Measurements from ENCODE around the gene ZNF821.
A peak's percentile ranks its signal among the peaks of the same experiment; 100 is the strongest.
"Not testable (repeated sequence)": the region's sequence is repeated elsewhere in the genome, so short reads cannot be mapped to it uniquely, and the experiment has no call there.

Gene ZNF821

GRCh38 chr16:71902656-71903365, 18.8 kb upstream of the ZNF821 start:
- DNase-seq = no peak

GRCh38 chr16:71899171-71899570, 15.2 kb upstream of the ZNF821 start:
- no peak for DNase-seq

- no peak for DNase-seq
Observed at GRCh38 chr16:71896764-71897368, 12.9 kb upstream of the ZNF821 start.

- no peak for DNase-seq
Observed at GRCh38 chr16:71895679-71896365, 11.8 kb upstream of the ZNF821 start.

- DNase-seq = peak; percentile 94
Observed at GRCh38 chr16:71894921-71895678, 11.1 kb upstream of the ZNF821 start, which contains the start of gene IST1. IST1 (plus strand) TSS chr16:71895531; CDS start chr16:71915641, 20,110 bp downstream.

- DNase-seq = peak; percentile 38
Observed at GRCh38 chr16:71894229-71894920, 10.4 kb upstream of the ZNF821 start.

GRCh38 chr16:71893888-71894228, 9.9 kb upstream of the ZNF821 start:
- no peak for DNase-seq

GRCh38 chr16:71889147-71889546, 5.2 kb upstream of the ZNF821 start:
- no peak for DNase-seq

- DNase-seq = no peak
Observed at GRCh38 chr16:71885261-71885650, 1.3 kb upstream of the ZNF821 start.

- DNase-seq = no peak
Observed at GRCh38 chr16:71883168-71883848, 674 bp downstream of the ZNF821 start.

- DNase-seq = peak; percentile 20
Observed at GRCh38 chr16:71882505-71883167, 1.3 kb downstream of the ZNF821 start.

GRCh38 chr16:71880176-71880575, 3.8 kb downstream of the ZNF821 start:
- no peak for DNase-seq

GRCh38 chr16:71878911-71879310, 5.1 kb downstream of the ZNF821 start:
- DNase-seq = no peak

- DNase-seq = no peak
Observed at GRCh38 chr16:71873199-71873598, 10.8 kb downstream of the ZNF821 start.

- DNase-seq = no peak
Observed at GRCh38 chr16:71870818-71871217, 13.2 kb downstream of the ZNF821 start.

GRCh38 chr16:71869089-71869488, 14.9 kb downstream of the ZNF821 start:
- no peak for DNase-seq

- DNase-seq = peak; percentile 29
Observed at GRCh38 chr16:71867939-71868338, 16.0 kb downstream of the ZNF821 start.

- not testable (repeated sequence) for DNase-seq
Observed at GRCh38 chr16:71867175-71867574, 16.8 kb downstream of the ZNF821 start.

- no peak for DNase-seq
Observed at GRCh38 chr16:71865173-71865863, 18.7 kb downstream of the ZNF821 start.

- DNase-seq = no peak
Observed at GRCh38 chr16:71863995-71864394, 20.0 kb downstream of the ZNF821 start.

Data from NCI-H2107 (cell line).